Peyer's patch (tissue), 4 donors: ENCODE results near the gene HCFC2. TPM values are rescaled to one million over a fixed set of nuclear protein-coding genes. Genes with fewer than 3 reads are reported as not detected.

Source experiments
- DNase-seq, 3 donors: peaks; one replicate each; pipeline ENCODE4 v3.0.0-alpha.2; 2017 to 2019
- H3K27ac ChIP-seq, 4 donors: fragments of 200-600 bp; sonication (generic); one replicate each; pipeline ENCODE4 v1.5.1; 2016 to 2019
- H3K27me3 ChIP-seq, 2 donors: fragments of 200-600 bp; sonication (generic); one replicate each; pipeline ENCODE4 v1.5.1; 2019
- H3K36me3 ChIP-seq, 3 donors: fragments of 200-600 bp; sonication (generic); one replicate each; pipeline ENCODE4 v1.5.1; 2016 to 2019
- H3K4me1 ChIP-seq, 4 donors: fragments of 200-600 bp; sonication (generic); one replicate each; pipeline ENCODE4 v1.5.1; 2016 to 2019
- H3K4me3 ChIP-seq, 4 donors: fragments of 200-600 bp; sonication (generic); 1 replicate in 3 of 4; 2 replicates in 1 of 4; pipeline ENCODE4 v1.5.1; 2016 to 2019; ENCODE audit warnings: mild to moderate bottlenecking in 1 of 4
- H3K9me3 ChIP-seq, 4 donors: fragments of 200-600 bp; sonication (generic); one replicate each; pipeline ENCODE4 v1.5.1; 2016 to 2019; ENCODE audit warnings: mild to moderate bottlenecking in 1 of 4
- POLR2A ChIP-seq, 2 donors: fragments of 450-650 bp; IDR thresholded peaks; one replicate each; pipeline ENCODE4 v1.5.1; 2017; ENCODE audit warnings: antibody characterized with exemption in 2 of 2, mild to moderate bottlenecking in 2 of 2, moderate library complexity in 2 of 2
- total RNA-seq, 4 donors: library from RNA; depleted of rRNA; stranded (reverse); fragments of >200 nt; gene quantifications; one replicate each; pipeline ENCODE4 v1.1.0, GENCODE V29; 2016
- TF ChIP-seq, protein P1 (sequence below), 6 experiments: fragments of 450-650 bp in 4 of 6; fragments of 200-600 bp in 2 of 6; sonication (generic) in 1 of 6; IDR thresholded peaks; one replicate each; pipeline ENCODE4 v1.5.1; 2017 to 2019; ENCODE audit warnings: antibody characterized with exemption in 6 of 6, mild to moderate bottlenecking in 3 of 6, moderate library complexity in 1 of 6

HCFC2 gene
- total RNA-seq, 4 donors from 2014 or later: 16.0 to 34.3 (median 20.3) TPM

GRCh38 chr12:104091136-104091535 is 26.8 kb downstream of the HCFC2 start:
- Histone ChIP-seq H3K36me3 (peaks cover 0 to 86% (median 0%) of the 10 kb centered on the region in 3 donors), H3K27ac (no peak overlapping the region), H3K4me1 (no peaks in the 10 kb centered on the region), H3K9me3 (no peaks in the 10 kb centered on the region), H3K4me3 (no peak overlapping the region), H3K27me3 (no peaks in the 10 kb centered on the region)
- no peak for DNase-seq
- TF ChIP-seq, protein P1, sequence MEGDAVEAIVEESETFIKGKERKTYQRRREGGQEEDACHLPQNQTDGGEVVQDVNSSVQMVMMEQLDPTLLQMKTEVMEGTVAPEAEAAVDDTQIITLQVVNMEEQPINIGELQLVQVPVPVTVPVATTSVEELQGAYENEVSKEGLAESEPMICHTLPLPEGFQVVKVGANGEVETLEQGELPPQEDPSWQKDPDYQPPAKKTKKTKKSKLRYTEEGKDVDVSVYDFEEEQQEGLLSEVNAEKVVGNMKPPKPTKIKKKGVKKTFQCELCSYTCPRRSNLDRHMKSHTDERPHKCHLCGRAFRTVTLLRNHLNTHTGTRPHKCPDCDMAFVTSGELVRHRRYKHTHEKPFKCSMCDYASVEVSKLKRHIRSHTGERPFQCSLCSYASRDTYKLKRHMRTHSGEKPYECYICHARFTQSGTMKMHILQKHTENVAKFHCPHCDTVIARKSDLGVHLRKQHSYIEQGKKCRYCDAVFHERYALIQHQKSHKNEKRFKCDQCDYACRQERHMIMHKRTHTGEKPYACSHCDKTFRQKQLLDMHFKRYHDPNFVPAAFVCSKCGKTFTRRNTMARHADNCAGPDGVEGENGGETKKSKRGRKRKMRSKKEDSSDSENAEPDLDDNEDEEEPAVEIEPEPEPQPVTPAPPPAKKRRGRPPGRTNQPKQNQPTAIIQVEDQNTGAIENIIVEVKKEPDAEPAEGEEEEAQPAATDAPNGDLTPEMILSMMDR (IDR thresholded peaks at IDR 0.05): no peak
- no peak for TF ChIP-seq POLR2A (IDR thresholded peaks at IDR 0.05)

- Histone ChIP-seq H3K4me1 (no peaks in the 10 kb centered on the region), H3K27ac (no peak overlapping the region), H3K9me3 (no peaks in the 10 kb centered on the region), H3K4me3 (no peak overlapping the region), H3K27me3 (no peaks in the 10 kb centered on the region), H3K36me3 (peaks cover 0 to 89% (median 0%) of the 10 kb centered on the region in 3 donors)
- TF ChIP-seq, protein P1 (IDR thresholded peaks at IDR 0.05): no peak
- TF ChIP-seq POLR2A (IDR thresholded peaks at IDR 0.05): no peak
- no peak for DNase-seq
Observed at GRCh38 chr12:104094284-104094683, 30.0 kb downstream of the HCFC2 start.

- no peaks in the 10 kb centered on the region for H3K4me1 ChIP-seq
- H3K27me3 ChIP-seq: no peaks in the 10 kb centered on the region
- H3K4me3 ChIP-seq: no peak overlapping the region
- H3K27ac ChIP-seq: no peak overlapping the region
- no peaks in the 10 kb centered on the region for H3K9me3 ChIP-seq
- DNase-seq: no peak
- H3K36me3 ChIP-seq: peaks cover 0 to 89% (median 0%) of the 10 kb centered on the region in 3 donors
- TF ChIP-seq POLR2A (IDR thresholded peaks at IDR 0.05): no peak
- TF ChIP-seq, protein P1 (IDR thresholded peaks at IDR 0.05): no peak
Observed at GRCh38 chr12:104095289-104095688, 31.0 kb downstream of the HCFC2 start.

DNA sequence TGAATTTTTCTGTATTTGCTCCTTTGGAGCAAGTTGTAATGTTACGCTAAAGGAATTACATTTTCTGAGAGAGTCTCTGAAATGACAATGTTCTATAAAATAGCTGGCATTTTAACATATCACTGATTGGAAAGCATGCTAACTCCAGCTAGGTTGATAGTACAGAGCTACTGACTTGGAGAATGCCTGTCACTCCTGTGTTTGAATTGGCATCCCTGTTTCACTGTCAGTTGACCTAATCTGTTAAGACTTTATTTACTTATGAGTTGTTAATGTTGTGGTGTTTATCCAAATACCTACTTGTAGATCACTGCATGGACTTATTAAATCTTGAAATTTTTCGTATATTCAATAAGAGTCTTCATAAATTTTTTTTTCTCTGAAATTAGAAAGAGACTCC is 33.6 kb downstream of the HCFC2 start:
- Histone ChIP-seq H3K9me3 (no peaks in the 10 kb centered on the region), H3K27me3 (no peaks in the 10 kb centered on the region), H3K4me1 (no peaks in the 10 kb centered on the region), H3K4me3 (no peak overlapping the region), H3K27ac (no peak overlapping the region), H3K36me3 (peaks cover 0 to 87% (median 0%) of the 10 kb centered on the region in 3 donors)
- no peak for DNase-seq
- TF ChIP-seq POLR2A (IDR thresholded peaks at IDR 0.05): no peak
- TF ChIP-seq, protein P1 (IDR thresholded peaks at IDR 0.05): no peak

DNA sequence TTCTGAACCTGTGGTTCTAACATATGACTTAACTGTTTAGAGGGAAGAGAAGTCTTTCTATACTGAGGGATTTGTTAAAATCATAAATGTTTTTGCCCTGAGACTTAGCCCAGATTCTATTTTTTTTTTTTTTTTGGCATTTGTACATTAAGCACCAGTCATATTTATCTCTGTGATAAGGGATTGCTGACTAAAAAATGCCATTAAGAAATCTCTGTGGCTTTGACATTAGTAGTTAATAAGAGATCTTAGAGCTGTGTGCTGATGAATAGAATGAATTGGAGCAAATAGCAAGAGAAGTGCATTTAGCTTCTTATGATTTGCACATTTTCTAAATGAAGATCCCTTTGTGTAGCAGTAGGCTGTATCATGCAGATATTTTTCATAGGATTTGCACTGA is 41.1 kb downstream of the HCFC2 start:
- Histone ChIP-seq H3K27me3 (no peaks in the 10 kb centered on the region), H3K4me3 (no peak overlapping the region), H3K4me1 (no peaks in the 10 kb centered on the region), H3K9me3 (no peaks in the 10 kb centered on the region), H3K36me3 (peaks cover 0 to 27% (median 2%) of the 10 kb centered on the region in 3 donors), H3K27ac (no peak overlapping the region)
- TF ChIP-seq, protein P1 (IDR thresholded peaks at IDR 0.05): no peak
- TF ChIP-seq POLR2A (IDR thresholded peaks at IDR 0.05): no peak
- no peak for DNase-seq

- Histone ChIP-seq H3K4me3 (no peak overlapping the region), H3K36me3 (peaks cover 0 to 13% (median 2%) of the 10 kb centered on the region in 3 donors), H3K27ac (no peak overlapping the region), H3K4me1 (no peaks in the 10 kb centered on the region), H3K27me3 (no peaks in the 10 kb centered on the region), H3K9me3 (no peaks in the 10 kb centered on the region)
- TF ChIP-seq, protein P1 (IDR thresholded peaks at IDR 0.05): no peak
- TF ChIP-seq POLR2A (IDR thresholded peaks at IDR 0.05): no peak
- DNase-seq: no peak
Observed at GRCh38 chr12:104106965-104107364, 42.6 kb downstream of the HCFC2 start.
